ENCODE results near the gene FXR2. TPM values are rescaled to one million over a fixed set of nuclear protein-coding genes. Genes with fewer than 3 reads are reported as not detected.

Gene FXR2
- total and polyA plus RNA-seq, 10 of the 15 experiments (the other 5 are each of a cell fraction or from before 2014, with no cell fraction given): 1.6 to 33.3 (median 22.0) TPM

GRCh38 chr17:7563115-7563869 lies 51.4 kb downstream of the FXR2 start:
- POLR2A ChIA-PET: interaction anchor here (1.1 to 2.2 kb wide), 2 partner anchors 21 to 128 kb away, joined by 3 to 6 read pairs; partner anchors contain the start of gene TMEM102
- no peak for DNase-seq (ENCODE audit: low read depth, low spot score)
- WGBS (ENCODE audit: insufficient coverage, insufficient replicate concordance, low lambda C conversion rate, missing lambda C conversion rate): 91% methylated on average over 23 of the region's 30 CpGs
- Histone ChIP-seq H3K4me1 (ENCODE audit: control insufficient read depth, insufficient read depth, low read length) (peaks cover 27% of the 10 kb centered on the region), H4K20me1 (ENCODE audit: control insufficient read depth, insufficient read depth) (no peaks in the 10 kb centered on the region), H3K79me2 (ENCODE audit: control insufficient read depth, insufficient read depth, low read length) (peaks cover 34% of the 10 kb centered on the region), H3K27ac (ENCODE audit: control insufficient read depth, insufficient read depth) (no peak overlapping the region), H3K9ac (ENCODE audit: control insufficient read depth, insufficient read depth, low read length) (peak overlapping the region; percentile 83), H3K4me3 (peak overlapping the region; percentile 92), H3K4me2 (ENCODE audit: control insufficient read depth, insufficient read depth) (peak overlapping the region; percentile 87), H3K9me3 (replicated peaks; ENCODE audit: control insufficient read depth, insufficient read depth, low read length) (no peaks in the 10 kb centered on the region), H2AFZ (ENCODE audit: control insufficient read depth, low read depth, low read length) (no peak overlapping the region), H3K27me3 (replicated peaks in 1 of 2; ENCODE audit: control insufficient read depth in 2 of 2, insufficient read depth in 2 of 2, low read length in 1 of 2) (no peaks in the 10 kb centered on the region), H3K36me3 (ENCODE audit: control insufficient read depth in 2 of 2, insufficient read depth in 2 of 2, low read length in 1 of 2) (peaks cover 13 to 14% of the 10 kb centered on the region in 2 experiments; a peak in 3 of 4 replicates)
- in situ Hi-C loops (cut with MboI) (loop anchor here (25.0 kb wide), 1 partner anchor 526 kb away; the partner anchor contains the start of genes SLC16A11 and SLC16A13), intact Hi-C loops (cut with micrococcal nuclease; ENCODE audit: unreplicated experiment) (loop anchor here (5.0 kb wide), 1 partner anchor 126 kb away; the partner anchor contains the start of genes FGF11 and TMEM102)
- no peak for FAIRE-seq
- SMC1A ChIA-PET (ENCODE audit: uncharacterized antibody, unreplicated experiment): no interaction called here
- no peak for ATAC-seq
- no TSS peak for BruUV-seq (replicated peaks)
- RAD21 ChIA-PET (ENCODE audit: unreplicated experiment): no interaction called here
- CTCF ChIA-PET: no interaction called here
- no peak for TF ChIP-seq SIX5 (IDR thresholded peaks at IDR 0.05; ENCODE audit: low read depth, low read length, severe bottlenecking)
- 0 out of 2 replicates have a peak, but pooled peaks have one; percentile 11 for TF ChIP-seq POLR2A (IDR thresholded peaks at IDR 0.05; ENCODE audit: low read depth, low read length)

GRCh38 chr17:7562208-7562605 lies 52.5 kb downstream of the FXR2 start:
- Histone ChIP-seq H3K9ac (ENCODE audit: control insufficient read depth, insufficient read depth, low read length) (peak overlapping the region; percentile 83), H3K9me3 (replicated peaks; ENCODE audit: control insufficient read depth, insufficient read depth, low read length) (no peaks in the 10 kb centered on the region), H2AFZ (ENCODE audit: control insufficient read depth, low read depth, low read length) (peak overlapping the region; percentile 41; the same call in 1 of the 2 replicates), H4K20me1 (ENCODE audit: control insufficient read depth, insufficient read depth) (no peaks in the 10 kb centered on the region), H3K27ac (ENCODE audit: control insufficient read depth, insufficient read depth) (peak overlapping the region; percentile 64), H3K36me3 (ENCODE audit: control insufficient read depth in 2 of 2, insufficient read depth in 2 of 2, low read length in 1 of 2) (peaks cover 13% of the 10 kb centered on the region in 2 experiments; a peak in 3 of 4 replicates), H3K79me2 (ENCODE audit: control insufficient read depth, insufficient read depth, low read length) (peaks cover 34% of the 10 kb centered on the region), H3K4me3 (peak overlapping the region; percentile 92), H3K4me2 (ENCODE audit: control insufficient read depth, insufficient read depth) (peak overlapping the region; percentile 87), H3K4me1 (ENCODE audit: control insufficient read depth, insufficient read depth, low read length) (peaks cover 37% of the 10 kb centered on the region), H3K27me3 (replicated peaks in 1 of 2; ENCODE audit: control insufficient read depth in 2 of 2, insufficient read depth in 2 of 2, low read length in 1 of 2) (no peaks in the 10 kb centered on the region)
- in situ Hi-C loops (cut with MboI) (loop anchor here (25.0 kb wide), 1 partner anchor 525 kb away; the partner anchor contains the start of genes SLC16A11 and SLC16A13), intact Hi-C loops (cut with micrococcal nuclease; ENCODE audit: unreplicated experiment) (loop anchor here (5.0 kb wide), 1 partner anchor 125 kb away; the partner anchor contains the start of genes FGF11 and TMEM102)
- ATAC-seq (peak; percentile 2; the same call in 2 of the 3 replicates), FAIRE-seq (no peak), DNase-seq (ENCODE audit: low read depth, low spot score) (no peak)
- ChIA-PET CTCF (interaction anchor here (2.5 to 6.2 kb wide), 5 partner anchors 37 to 168 kb away, joined by 10 to 192 read pairs (median 21); partner anchors contain the start of genes PLSCR3 and ZBTB4), SMC1A (ENCODE audit: uncharacterized antibody, unreplicated experiment) (interaction anchor here (2.2 to 3.2 kb wide), 2 partner anchors 42 to 48 kb away, joined by 11 to 67 read pairs; no protein-coding TSS in a partner anchor), RAD21 (ENCODE audit: unreplicated experiment) (interaction anchor here (2.9 kb wide), 1 partner anchor 125 kb away, joined by 28 read pairs; the partner anchor contains the start of genes TP53 and WRAP53), POLR2A (interaction anchor here (0.8 to 2.6 kb wide), 5 partner anchors 10 to 127 kb away, joined by 3 to 12 read pairs (median 3); partner anchors contain the start of genes CD68 and TMEM102)
- TSS peak; percentile 36 for BruUV-seq (replicated peaks)
- under 1% methylated on average over 18 of the region's 28 CpGs for WGBS (ENCODE audit: insufficient coverage, insufficient replicate concordance, low lambda C conversion rate, missing lambda C conversion rate)
- TF ChIP-seq CBX5 (IDR thresholded peaks at IDR 0.05; ENCODE audit: low read depth) (no peak), HDAC6 (IDR thresholded peaks at IDR 0.05; ENCODE audit: unreplicated experiment) (no peak), HSF1 (IDR thresholded peaks at IDR 0.05; ENCODE audit: low read depth, low read length) (no peak), CEBPZ (IDR thresholded peaks at IDR 0.05; ENCODE audit: low read depth, low read length) (no peak), SPI1 (IDR thresholded peaks at IDR 0.05; ENCODE audit: borderline replicate concordance, insufficient read depth, low read depth, low read length) (no peak), SREBF1 (IDR thresholded peaks at IDR 0.05; ENCODE audit: low read length) (no peak), NRF1 (conservative IDR thresholded peaks at IDR 0.05; ENCODE audit: low read depth, low read length) (no peak), HCFC1 (IDR thresholded peaks at IDR 0.05; ENCODE audit: low read length) (no peak), PML (IDR thresholded peaks at IDR 0.05; ENCODE audit: low read length) (no peak)
